DND-41 (cell line): ENCODE data around the gene NOS1AP.

Experiments used
- CTCF ChIP-seq: IDR thresholded peaks from 2 replicates; pipeline ENCODE4 v1.5.1; 2012; ENCODE audit warnings: borderline replicate concordance, low read length, moderate library complexity, mild to moderate bottlenecking; ENCODE audit not compliant: poor library complexity, severe bottlenecking; ENCODE audit errors: extremely low read depth
- EZH2 ChIP-seq: IDR thresholded peaks from 3 replicates; pipeline ENCODE4 v1.6.1; 2012; ENCODE audit warnings: borderline replicate concordance, low read depth, mild to moderate bottlenecking, moderate library complexity, low read length, inconsistent platforms; ENCODE audit not compliant: severe bottlenecking

GRCh38 chr1:162088281-162088969, 18.9 kb downstream of the NOS1AP start:
- no peak for TF ChIP-seq CTCF
- no peak for TF ChIP-seq EZH2
